Epithelial cell of proximal tubule (primary cell): ENCODE measurements around the gene AUTS2. TPM values are rescaled to one million over a fixed set of nuclear protein-coding genes. Genes with fewer than 3 reads are reported as not detected.

Experiments
- DNase-seq: peaks from one replicate; pipeline ENCODE4 v3.0.0-alpha.2; 2011; ENCODE audit warnings: low read depth
- H3K4me3 ChIP-seq: 2 replicates; pipeline ENCODE4 v1.5.1; 2011; ENCODE audit warnings: low read depth, mild to moderate bottlenecking, low read length
- CTCF ChIP-seq: conservative IDR thresholded peaks from 2 replicates; pipeline ENCODE4 v1.5.1; 2012; ENCODE audit warnings: low read depth, mild to moderate bottlenecking, low read length
- total RNA-seq: library from RNA; depleted of rRNA; stranded (reverse); fragments of >200 nt; gene quantifications from 2 replicates; pipeline ENCODE4 v1.2.3, GENCODE V29; 2015

AUTS2 gene
- total RNA-seq, 1 donor from 2014 or later = 10.0 TPM

- DNase-seq = no peak
- no peak overlapping the region for H3K4me3 ChIP-seq
- no peak for TF ChIP-seq CTCF
These were observed 1173.2 kb downstream of the AUTS2 start for GRCh38 chr7:70771451-70771850.

GRCh38 chr7:70772891-70773290, 1174.6 kb downstream of the AUTS2 start:
- DNase-seq = no peak
- no peak for TF ChIP-seq CTCF
- H3K4me3 ChIP-seq = no peak overlapping the region

- no peak for TF ChIP-seq CTCF
- DNase-seq = no peak
- H3K4me3 ChIP-seq = no peak overlapping the region
These were observed 1175.1 kb downstream of the AUTS2 start for GRCh38 chr7:70773406-70773805.

GRCh38 chr7:70774950-70775527, 1176.8 kb downstream of the AUTS2 start:
- no peak for DNase-seq
- TF ChIP-seq CTCF = no peak
- no peak overlapping the region for H3K4me3 ChIP-seq

GRCh38 chr7:70775570-70776156, 1177.4 kb downstream of the AUTS2 start:
- peak; percentile 33 for TF ChIP-seq CTCF
- H3K4me3 ChIP-seq = no peak overlapping the region
- DNase-seq = no peak

GRCh38 chr7:70776627-70777101, 1178.4 kb downstream of the AUTS2 start:
- H3K4me3 ChIP-seq = no peak overlapping the region
- no peak for TF ChIP-seq CTCF
- no peak for DNase-seq

GRCh38 chr7:70777251-70777650, 1179.0 kb downstream of the AUTS2 start:
- H3K4me3 ChIP-seq = no peak overlapping the region
- TF ChIP-seq CTCF = no peak
- no peak for DNase-seq
